Adrenal gland (tissue), 5 donors: ENCODE measurements around the gene GUCY1A1.

Experiments
- POLR2A ChIP-seq, 2 donors: fragments of 450-650 bp; IDR thresholded peaks; one replicate each; pipeline ENCODE4 v1.6.1; 2017; ENCODE audit warnings: antibody characterized with exemption in 2 of 2, mild to moderate bottlenecking in 2 of 2, moderate library complexity in 1 of 2
- TF ChIP-seq, protein P1 (sequence below), 6 experiments: fragments of 450-650 bp in 4 of 6; fragments of 200-600 bp in 2 of 6; sonication (generic) in 1 of 6; IDR thresholded peaks; 1 replicate in 5 of 6; 2 replicates in 1 of 6; pipeline versions ENCODE4 v1.5.1 to v1.8.0; 2016 to 2021; ENCODE audit warnings: antibody characterized with exemption in 6 of 6, mild to moderate bottlenecking in 2 of 6, moderate library complexity in 1 of 6
- donor health status: DM: no; HTN: no; CAD: no.

DNA sequence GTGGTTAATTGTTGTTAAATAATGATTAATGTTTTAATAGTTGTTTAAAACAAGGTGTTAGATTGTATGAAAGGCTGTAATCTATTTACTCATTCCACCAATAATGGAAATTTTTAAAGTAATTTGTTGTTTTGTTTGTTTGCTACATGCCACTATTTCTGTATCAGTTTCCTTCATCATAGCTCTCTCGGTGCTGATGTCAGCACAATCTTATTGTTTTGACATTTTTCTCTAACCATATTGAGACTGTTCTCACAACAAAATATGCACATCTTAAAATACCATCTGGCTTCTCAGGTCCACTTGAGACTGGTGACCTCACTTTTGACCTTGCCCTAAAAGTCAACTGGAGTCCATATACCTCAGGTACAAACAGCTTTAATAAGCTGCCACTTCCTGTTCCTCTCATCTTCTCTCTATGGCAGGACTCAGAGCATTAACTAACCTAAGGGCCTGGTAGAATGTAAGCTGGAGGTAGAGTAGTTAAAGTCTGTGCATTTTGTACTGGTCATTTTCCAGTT is 91.2 kb downstream of the GUCY1A1 start:
- TF ChIP-seq, protein P1, sequence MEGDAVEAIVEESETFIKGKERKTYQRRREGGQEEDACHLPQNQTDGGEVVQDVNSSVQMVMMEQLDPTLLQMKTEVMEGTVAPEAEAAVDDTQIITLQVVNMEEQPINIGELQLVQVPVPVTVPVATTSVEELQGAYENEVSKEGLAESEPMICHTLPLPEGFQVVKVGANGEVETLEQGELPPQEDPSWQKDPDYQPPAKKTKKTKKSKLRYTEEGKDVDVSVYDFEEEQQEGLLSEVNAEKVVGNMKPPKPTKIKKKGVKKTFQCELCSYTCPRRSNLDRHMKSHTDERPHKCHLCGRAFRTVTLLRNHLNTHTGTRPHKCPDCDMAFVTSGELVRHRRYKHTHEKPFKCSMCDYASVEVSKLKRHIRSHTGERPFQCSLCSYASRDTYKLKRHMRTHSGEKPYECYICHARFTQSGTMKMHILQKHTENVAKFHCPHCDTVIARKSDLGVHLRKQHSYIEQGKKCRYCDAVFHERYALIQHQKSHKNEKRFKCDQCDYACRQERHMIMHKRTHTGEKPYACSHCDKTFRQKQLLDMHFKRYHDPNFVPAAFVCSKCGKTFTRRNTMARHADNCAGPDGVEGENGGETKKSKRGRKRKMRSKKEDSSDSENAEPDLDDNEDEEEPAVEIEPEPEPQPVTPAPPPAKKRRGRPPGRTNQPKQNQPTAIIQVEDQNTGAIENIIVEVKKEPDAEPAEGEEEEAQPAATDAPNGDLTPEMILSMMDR (IDR thresholded peaks at IDR 0.05): no peak
- TF ChIP-seq POLR2A (IDR thresholded peaks at IDR 0.05): no peak
